Gastrocnemius medialis (tissue), 4 donors: ENCODE measurements around the gene ADGRE3.

Experiments
- CTCF ChIP-seq, 5 experiments: fragments of 450-650 bp in 3 of 5; fragments of 200-600 bp in 2 of 5; sonication (generic) in 2 of 5; IDR thresholded peaks in 4 of 5; conservative IDR thresholded peaks in 1 of 5; 1 replicate in 4 of 5; 2 replicates in 1 of 5; pipeline ENCODE4 v1.5.1; 2016 to 2019; ENCODE audit warnings: antibody characterized with exemption in 5 of 5, mild to moderate bottlenecking in 3 of 5, moderate library complexity in 3 of 5
- POLR2A ChIP-seq, 2 donors: fragments of 450-650 bp; IDR thresholded peaks; one replicate each; pipeline ENCODE4 v1.6.1; 2017; ENCODE audit warnings: antibody characterized with exemption in 2 of 2, mild to moderate bottlenecking in 2 of 2, moderate library complexity in 2 of 2

- TF ChIP-seq POLR2A (IDR thresholded peaks at IDR 0.05) (no peak), CTCF (IDR thresholded peaks at IDR 0.05 in 4 of 5, conservative IDR thresholded peaks at IDR 0.05 in 1 of 5) (no peak)
Observed at GRCh38 chr19:14606627-14607026, 68.0 kb downstream of the ADGRE3 start.
